GM19240 (cell line): ENCODE measurements around the gene EXOC6.

Experiments
- DNase-seq: peaks from one replicate; pipeline ENCODE4 v3.0.0; 2011; ENCODE audit warnings: low spot score; ENCODE audit not compliant: insufficient read length

Gene EXOC6

GRCh38 chr10:93063977-93064660, 215.8 kb downstream of the EXOC6 start:
- no peak for DNase-seq

GRCh38 chr10:93064874-93065660, 216.7 kb downstream of the EXOC6 start:
- no peak for DNase-seq

GRCh38 chr10:93065675-93066543, 217.6 kb downstream of the EXOC6 start:
- DNase-seq, result no peak

GRCh38 chr10:93066544-93066913, 218.2 kb downstream of the EXOC6 start:
- no peak for DNase-seq

- DNase-seq, result no peak
Observed at GRCh38 chr10:93067443-93068365, 219.4 kb downstream of the EXOC6 start.

- no peak for DNase-seq
Observed at GRCh38 chr10:93068411-93069244, 220.3 kb downstream of the EXOC6 start.

GRCh38 chr10:93069245-93069561, 220.9 kb downstream of the EXOC6 start:
- no peak for DNase-seq

GRCh38 chr10:93070378-93071176, 222.3 kb downstream of the EXOC6 start:
- DNase-seq, result no peak

GRCh38 chr10:93071177-93071472, 222.8 kb downstream of the EXOC6 start:
- DNase-seq, result no peak

- no peak for DNase-seq
Observed at GRCh38 chr10:93071674-93072224, 223.4 kb downstream of the EXOC6 start.

GRCh38 chr10:93072225-93072712, 223.9 kb downstream of the EXOC6 start:
- DNase-seq, result no peak

- no peak for DNase-seq
Observed at GRCh38 chr10:93072713-93073538, 224.6 kb downstream of the EXOC6 start.

GRCh38 chr10:93073539-93074146, 225.3 kb downstream of the EXOC6 start, which contains the start of gene CYP26A1:
Gene CYP26A1, plus strand, starts transcription at chr10:93073893. Its CDS starts 42 bp downstream, at chr10:93073935.
- DNase-seq, result no peak

GRCh38 chr10:93074147-93074596, 225.9 kb downstream of the EXOC6 start:
- no peak for DNase-seq

- no peak for DNase-seq
Observed at GRCh38 chr10:93074597-93075368, 226.5 kb downstream of the EXOC6 start.

- DNase-seq, result no peak
Observed at GRCh38 chr10:93075369-93076221, 227.3 kb downstream of the EXOC6 start.
